ENCODE measurements around the gene SEC24C. TPM values are rescaled to one million over a fixed set of nuclear protein-coding genes. Genes with fewer than 3 reads are reported as not detected.
"Not testable (repeated sequence)": the region's sequence is repeated elsewhere in the genome, so short reads cannot be mapped to it uniquely, and the experiment has no call there.

The SEC24C gene
- total RNA-seq, 1 experiment from 2014 or later = 47.6 TPM

GRCh38 chr10:73732426-73732825 is 11.7 kb upstream of the SEC24C start:
- DNase-seq (ENCODE audit: low read depth) = no peak

- DNase-seq (ENCODE audit: low read depth) = no peak
These were observed 11.1 kb upstream of the SEC24C start for GRCh38 chr10:73732931-73733623.

- no peak for DNase-seq (ENCODE audit: low read depth)
These were observed 10.0 kb upstream of the SEC24C start for GRCh38 chr10:73734028-73734720.

- no peak for DNase-seq (ENCODE audit: low read depth)
These were observed 9.3 kb upstream of the SEC24C start for GRCh38 chr10:73734796-73735305.

GRCh38 chr10:73740501-73741254 is 3.5 kb upstream of the SEC24C start:
- not testable (repeated sequence) for DNase-seq (ENCODE audit: low read depth)

- no peak for DNase-seq (ENCODE audit: low read depth)
These were observed 1.8 kb upstream of the SEC24C start for GRCh38 chr10:73742454-73742734.

- no peak for DNase-seq (ENCODE audit: low read depth)
These were observed 756 bp upstream of the SEC24C start for GRCh38 chr10:73743327-73743904.

- DNase-seq (ENCODE audit: low read depth) = peak; percentile 55
These were observed 448 bp downstream of the SEC24C start for GRCh38 chr10:73744664-73744975.

- DNase-seq (ENCODE audit: low read depth) = no peak
These were observed 2.5 kb downstream of the SEC24C start for GRCh38 chr10:73746721-73747120.

- DNase-seq (ENCODE audit: low read depth) = no peak
These were observed 6.6 kb downstream of the SEC24C start for GRCh38 chr10:73750819-73751218.

- DNase-seq (ENCODE audit: low read depth) = no peak
These were observed 12.0 kb downstream of the SEC24C start for GRCh38 chr10:73756183-73756582.

GRCh38 chr10:73758704-73759511 is 14.7 kb downstream of the SEC24C start:
- no peak for DNase-seq (ENCODE audit: low read depth)

GRCh38 chr10:73759512-73760115 is 15.4 kb downstream of the SEC24C start:
- DNase-seq (ENCODE audit: low read depth) = no peak

GRCh38 chr10:73761781-73762180 is 17.6 kb downstream of the SEC24C start:
- no peak for DNase-seq (ENCODE audit: low read depth)

GRCh38 chr10:73762915-73763314 is 18.7 kb downstream of the SEC24C start:
- DNase-seq (ENCODE audit: low read depth) = no peak

GRCh38 chr10:73763343-73763742 is 19.2 kb downstream of the SEC24C start:
- no peak for DNase-seq (ENCODE audit: low read depth)

- DNase-seq (ENCODE audit: low read depth) = no peak
These were observed 20.9 kb downstream of the SEC24C start for GRCh38 chr10:73765066-73765465.

- DNase-seq (ENCODE audit: low read depth) = no peak
These were observed 24.7 kb downstream of the SEC24C start for GRCh38 chr10:73768881-73769280.

GRCh38 chr10:73769396-73769795 is 25.2 kb downstream of the SEC24C start:
- no peak for DNase-seq (ENCODE audit: low read depth)

GRCh38 chr10:73771722-73772280 is 27.6 kb downstream of the SEC24C start:
- DNase-seq (ENCODE audit: low read depth) = peak; percentile 13
